ENCODE results near the gene GLIS1.

- no peak for TF ChIP-seq REST (IDR thresholded peaks at IDR 0.05; ENCODE audit: low read depth)
- no peak for TF ChIP-seq POLR2A (IDR thresholded peaks at IDR 0.05; ENCODE audit: borderline replicate concordance, extremely low read depth, insufficient read depth, insufficient read length)
- no peak for TF ChIP-seq CTCF (IDR thresholded peaks at IDR 0.05 in 2 of 3, conservative IDR thresholded peaks at IDR 0.05 in 1 of 3; ENCODE audit: borderline replicate concordance in 1 of 3, insufficient read depth in 1 of 3, low read depth in 2 of 3, low read length in 2 of 3)
- TF ChIP-seq FOSL1 (IDR thresholded peaks at IDR 0.05; ENCODE audit: low read depth): no peak
- no peak for TF ChIP-seq EZH2 (IDR thresholded peaks at IDR 0.05)
- TF ChIP-seq MAX (IDR thresholded peaks at IDR 0.05): no peak
- no peak for TF ChIP-seq CEBPB (IDR thresholded peaks at IDR 0.05; ENCODE audit: low read depth)
- TF ChIP-seq SIN3A (IDR thresholded peaks at IDR 0.05; ENCODE audit: low read depth): no peak
- TF ChIP-seq POLR2AphosphoS5 (IDR thresholded peaks at IDR 0.05; ENCODE audit: low read depth, low read length): no peak
These were observed 20.5 kb downstream of the GLIS1 start for GRCh38 chr1:53718443-53718842.
